HEK293 (cell line): ENCODE results near the gene C10orf67.

Source experiments
- CTCF ChIA-PET: fragments of 350-600 bp; formaldehyde crosslinking; extraction: SDS; loops from one replicate; lab custom pipeline; 2021; ENCODE audit warnings: antibody characterized with exemption; lab: Yijun Ruan, JAX
- POLR2A ChIA-PET: fragments of 300-600 bp; formaldehyde crosslinking; extraction: SDS; loops from one replicate; lab custom pipeline; 2020; ENCODE audit warnings: antibody characterized with exemption, inconsistent platforms; lab: Yijun Ruan, JAX
- H3K27ac ChIP-seq: fragments of 200-500 bp; sonication (Bioruptor generic); 2 replicates; pipeline ENCODE4 v1.5.1; 2014; ENCODE audit warnings: low read depth, low read length, control low read depth, inconsistent platforms; ENCODE audit errors: extremely low read depth
- H3K36me3 ChIP-seq, 2 experiments: fragments of 200-500 bp in 1 of 2; sonication (Bioruptor generic) in 1 of 2; 1 replicate in 1 of 2; 2 replicates in 1 of 2; pipeline ENCODE4 v1.5.1; 2014 to 2017; ENCODE audit warnings: inconsistent platforms in 2 of 2, low read length in 2 of 2; ENCODE audit not compliant: control insufficient read depth in 2 of 2, insufficient read depth in 1 of 2
- H3K4me1 ChIP-seq: fragments of 200-500 bp; sonication (Bioruptor generic); 2 replicates; pipeline ENCODE4 v1.5.1; 2014; ENCODE audit warnings: mild to moderate bottlenecking, low read length, inconsistent platforms; ENCODE audit not compliant: control insufficient read depth, insufficient read depth
- H3K4me3 ChIP-seq: 2 replicates; pipeline ENCODE4 v1.5.1; 2011; ENCODE audit warnings: low read depth, mild to moderate bottlenecking, control low read depth, low read length, moderate library complexity
- H3K9me3 ChIP-seq: fragments of 200-500 bp; sonication (Bioruptor generic); 2 replicates; pipeline ENCODE4 v1.5.1; 2014; ENCODE audit warnings: low read depth, low read length, inconsistent platforms; ENCODE audit not compliant: control insufficient read depth, insufficient read depth
- FEZF1 ChIP-seq: fragments of 450-650 bp; formaldehyde crosslinking; IDR thresholded peaks from 2 replicates; pipeline ENCODE4 v1.5.1; 2016; ENCODE audit warnings: missing biosample characterization, missing genetic modification characterization
- GLIS1 ChIP-seq: fragments of 450-650 bp; formaldehyde crosslinking; IDR thresholded peaks from 2 replicates; pipeline ENCODE4 v1.5.1; 2016; ENCODE audit warnings: missing biosample characterization, missing genetic modification characterization
- PRDM1 ChIP-seq: fragments of 450-650 bp; formaldehyde crosslinking; IDR thresholded peaks from 2 replicates; pipeline ENCODE4; 2016; ENCODE audit warnings: missing biosample characterization, missing genetic modification characterization
- SALL2 ChIP-seq: fragments of 450-650 bp; formaldehyde crosslinking; IDR thresholded peaks from 2 replicates; pipeline ENCODE4 v1.5.0; 2017; ENCODE audit warnings: missing biosample characterization, mild to moderate bottlenecking, missing genetic modification characterization, borderline replicate concordance
- SCRT1 ChIP-seq: fragments of 450-650 bp; formaldehyde crosslinking; IDR thresholded peaks from 2 replicates; pipeline ENCODE4 v1.5.1; 2016; ENCODE audit warnings: missing biosample characterization, missing genetic modification characterization, borderline replicate concordance
- WT1 ChIP-seq: fragments of 450-650 bp; formaldehyde crosslinking; IDR thresholded peaks from 2 replicates; pipeline ENCODE4 v1.5.1; 2016; ENCODE audit warnings: missing biosample characterization, missing genetic modification characterization
- ZBTB6 ChIP-seq: fragments of 450-650 bp; formaldehyde crosslinking; IDR thresholded peaks from 2 replicates; pipeline ENCODE4 v1.5.1; 2017; ENCODE audit warnings: missing biosample characterization, missing genetic modification characterization
- ZBTB7A ChIP-seq: fragments of 450-650 bp; formaldehyde crosslinking; IDR thresholded peaks from 2 replicates; pipeline ENCODE4 v1.5.1; 2016; ENCODE audit warnings: low read depth, missing biosample characterization, missing genetic modification characterization
- ZFHX2 ChIP-seq: fragments of 450-650 bp; formaldehyde crosslinking; conservative IDR thresholded peaks from 2 replicates; pipeline ENCODE4 v1.5.1; 2016; ENCODE audit warnings: missing biosample characterization, missing genetic modification characterization
- ZNF148 ChIP-seq: fragments of 450-650 bp; formaldehyde crosslinking; IDR thresholded peaks from 2 replicates; pipeline ENCODE4 v1.5.0; 2017; ENCODE audit warnings: missing biosample characterization, missing genetic modification characterization, borderline replicate concordance
- ZNF202 ChIP-seq: fragments of 450-650 bp; formaldehyde crosslinking; IDR thresholded peaks from 2 replicates; pipeline ENCODE4 v1.5.1; 2016; ENCODE audit warnings: missing biosample characterization, missing genetic modification characterization, borderline replicate concordance
- ZNF211 ChIP-seq: fragments of 450-650 bp; formaldehyde crosslinking; IDR thresholded peaks from 2 replicates; pipeline ENCODE4 v1.5.1; 2016; ENCODE audit warnings: low read depth, missing biosample characterization, missing genetic modification characterization
- ZNF221 ChIP-seq: fragments of 450-650 bp; formaldehyde crosslinking; IDR thresholded peaks from 2 replicates; pipeline ENCODE4 v1.5.1; 2017; ENCODE audit warnings: missing biosample characterization, missing genetic modification characterization, borderline replicate concordance
- ZNF292 ChIP-seq: fragments of 450-650 bp; formaldehyde crosslinking; IDR thresholded peaks from 2 replicates; pipeline ENCODE4 v1.5.1; 2016; ENCODE audit warnings: low read depth, missing biosample characterization, missing genetic modification characterization, borderline replicate concordance
- ZNF335 ChIP-seq: fragments of 450-650 bp; formaldehyde crosslinking; conservative IDR thresholded peaks from 2 replicates; pipeline ENCODE4 v1.5.1; 2016; ENCODE audit warnings: missing biosample characterization, missing genetic modification characterization
- ZNF37A ChIP-seq: fragments of 450-650 bp; IDR thresholded peaks from 2 replicates; pipeline ENCODE4 v1.5.1; 2018; ENCODE audit warnings: missing biosample characterization, missing genetic modification characterization
- ZNF510 ChIP-seq: fragments of 450-650 bp; formaldehyde crosslinking; IDR thresholded peaks from 2 replicates; pipeline ENCODE4 v1.5.1; 2018; ENCODE audit warnings: mild to moderate bottlenecking, missing genetic modification characterization, missing biosample characterization; ENCODE audit not compliant: insufficient replicate concordance
- ZNF596 ChIP-seq: fragments of 450-650 bp; IDR thresholded peaks from 2 replicates; pipeline ENCODE4 v1.5.0; 2018; ENCODE audit warnings: missing biosample characterization, mild to moderate bottlenecking, missing genetic modification characterization, moderate library complexity
- ZNF610 ChIP-seq: fragments of 450-650 bp; formaldehyde crosslinking; IDR thresholded peaks from 2 replicates; pipeline ENCODE4 v1.5.1; 2016; ENCODE audit warnings: missing biosample characterization, missing genetic modification characterization, borderline replicate concordance
- ZNF654 ChIP-seq: fragments of 450-650 bp; formaldehyde crosslinking; IDR thresholded peaks from 2 replicates; pipeline ENCODE4 v1.5.1; 2016; ENCODE audit warnings: low read depth, missing biosample characterization, missing genetic modification characterization
- ZNF777 ChIP-seq: fragments of 450-650 bp; formaldehyde crosslinking; IDR thresholded peaks from 2 replicates; pipeline ENCODE4 v1.5.1; 2017; ENCODE audit warnings: missing biosample characterization, missing genetic modification characterization, borderline replicate concordance
- ZNF837 ChIP-seq: fragments of 450-650 bp; formaldehyde crosslinking; IDR thresholded peaks from 2 replicates; pipeline ENCODE4 v1.5.1; 2016; ENCODE audit warnings: missing biosample characterization, missing genetic modification characterization
- ZSCAN30 ChIP-seq: fragments of 450-650 bp; IDR thresholded peaks from 2 replicates; pipeline ENCODE4 v1.5.1; 2018; ENCODE audit warnings: missing biosample characterization, mild to moderate bottlenecking, missing genetic modification characterization, moderate library complexity
- ZXDB ChIP-seq: fragments of 450-650 bp; formaldehyde crosslinking; IDR thresholded peaks from 2 replicates; pipeline ENCODE4 v1.5.1; 2016; ENCODE audit warnings: missing biosample characterization, missing genetic modification characterization

Gene C10orf67

GRCh38 chr10:23186697-23187096 lies 157.9 kb downstream of the C10orf67 start:
- POLR2A ChIA-PET: no interaction called here
- TF ChIP-seq ZNF510: no peak
- TF ChIP-seq SALL2 (tag by site-specific recombination): no peak
- no peak for TF ChIP-seq ZNF148 (tag by site-specific recombination)
- no peak for TF ChIP-seq ZNF37A (tag by site-specific recombination)
- no peak for TF ChIP-seq ZBTB6 (tag by site-specific recombination)
- TF ChIP-seq ZNF335 (tag by site-specific recombination): no peak
- no peak for TF ChIP-seq ZNF292 (tag by site-specific recombination)
- no peak for TF ChIP-seq ZXDB
- TF ChIP-seq SCRT1 (tag by site-specific recombination): no peak
- no peak for TF ChIP-seq PRDM1 (tag by site-specific recombination)
- TF ChIP-seq FEZF1: no peak
- no peak for TF ChIP-seq ZNF654 (tag by site-specific recombination)

GRCh38 chr10:23186178-23186577 lies 158.4 kb downstream of the C10orf67 start:
- H3K27ac ChIP-seq: no peak overlapping the region
- CTCF ChIA-PET: interaction anchor here (0.6 to 2.3 kb wide), 2 partner anchors 28 to 1149 kb away, joined by 7 read pairs; no protein-coding TSS in a partner anchor
- H3K4me3 ChIP-seq: no peak overlapping the region
- no peaks in the 10 kb centered on the region for H3K36me3 ChIP-seq
- POLR2A ChIA-PET: no interaction called here
- no peaks in the 10 kb centered on the region for H3K4me1 ChIP-seq
- no peak for TF ChIP-seq ZBTB7A
- no peak for TF ChIP-seq ZNF777 (tag by site-specific recombination)
- no peak for TF ChIP-seq ZNF837 (tag by site-specific recombination)
- TF ChIP-seq ZNF596: no peak
- no peak for TF ChIP-seq GLIS1 (tag by site-specific recombination)
- no peak for TF ChIP-seq WT1 (tag by site-specific recombination)
- no peak for TF ChIP-seq ZFHX2 (tag by site-specific recombination)
- no peak for TF ChIP-seq ZNF610
- no peak for TF ChIP-seq ZSCAN30 (tag by site-specific recombination)
- no peak for TF ChIP-seq ZNF221 (tag by site-specific recombination)
- TF ChIP-seq ZNF202 (tag by site-specific recombination): no peak
- no peak for TF ChIP-seq ZNF211 (tag by site-specific recombination)
- TF ChIP-seq, all 188 proteins: peak for 0
- H3K9me3 ChIP-seq: no peaks in the 10 kb centered on the region

More at GRCh38 chr10:23186697-23187096, 157.9 kb downstream of the C10orf67 start:
- no peak overlapping the region for H3K27ac ChIP-seq
- H3K9me3 ChIP-seq: no peaks in the 10 kb centered on the region
- H3K4me1 ChIP-seq: no peaks in the 10 kb centered on the region
- no peak overlapping the region for H3K4me3 ChIP-seq
- H3K36me3 ChIP-seq: no peaks in the 10 kb centered on the region
- CTCF ChIA-PET: interaction anchor here (0.6 to 2.3 kb wide), 2 partner anchors 29 to 1148 kb away, joined by 7 read pairs; no protein-coding TSS in a partner anchor
